Stimulated activated CD8-positive, alpha-beta memory T cell treated with anti-CD3 and anti-CD28 coated beads, Interleukin-4, amount 100 ng/mL, for 24 hours (primary cell): Measurements from ENCODE around the gene ARHGAP22.
"Not testable (repeated sequence)": the region's sequence is repeated elsewhere in the genome, so short reads cannot be mapped to it uniquely, and the experiment has no call there.

Experiments
- DNase-seq: peaks from one replicate; pipeline ENCODE4 v3.0.0-alpha.2; 2020; ENCODE audit warnings: low read depth

ARHGAP22 gene

DNA sequence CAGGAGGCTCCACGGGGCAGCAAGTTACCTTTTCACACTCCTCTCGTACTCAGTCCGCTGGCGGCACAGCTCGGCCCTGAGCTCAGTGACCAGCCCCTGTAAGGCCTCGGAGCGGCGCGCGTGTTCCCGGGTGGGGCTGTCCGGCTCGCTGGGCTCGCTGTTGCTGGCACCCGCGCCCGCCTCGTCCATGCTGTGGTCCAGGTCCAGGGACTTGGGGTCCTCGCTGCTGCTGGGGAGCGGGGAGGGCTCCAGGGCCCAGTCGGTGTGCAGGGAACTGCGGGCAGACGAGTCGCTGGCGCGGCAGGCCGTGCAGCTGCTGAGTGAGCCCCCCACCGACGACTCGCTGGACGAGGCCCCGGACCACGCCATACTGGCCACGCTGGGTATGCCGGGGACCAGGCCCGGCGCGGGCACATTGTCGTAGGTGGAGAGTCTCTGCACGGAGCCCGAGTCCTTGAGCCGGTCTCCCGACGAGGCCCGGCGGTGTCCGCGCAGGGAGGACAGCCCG lies 154.6 kb downstream of the ARHGAP22 start:
- no peak for DNase-seq

DNA sequence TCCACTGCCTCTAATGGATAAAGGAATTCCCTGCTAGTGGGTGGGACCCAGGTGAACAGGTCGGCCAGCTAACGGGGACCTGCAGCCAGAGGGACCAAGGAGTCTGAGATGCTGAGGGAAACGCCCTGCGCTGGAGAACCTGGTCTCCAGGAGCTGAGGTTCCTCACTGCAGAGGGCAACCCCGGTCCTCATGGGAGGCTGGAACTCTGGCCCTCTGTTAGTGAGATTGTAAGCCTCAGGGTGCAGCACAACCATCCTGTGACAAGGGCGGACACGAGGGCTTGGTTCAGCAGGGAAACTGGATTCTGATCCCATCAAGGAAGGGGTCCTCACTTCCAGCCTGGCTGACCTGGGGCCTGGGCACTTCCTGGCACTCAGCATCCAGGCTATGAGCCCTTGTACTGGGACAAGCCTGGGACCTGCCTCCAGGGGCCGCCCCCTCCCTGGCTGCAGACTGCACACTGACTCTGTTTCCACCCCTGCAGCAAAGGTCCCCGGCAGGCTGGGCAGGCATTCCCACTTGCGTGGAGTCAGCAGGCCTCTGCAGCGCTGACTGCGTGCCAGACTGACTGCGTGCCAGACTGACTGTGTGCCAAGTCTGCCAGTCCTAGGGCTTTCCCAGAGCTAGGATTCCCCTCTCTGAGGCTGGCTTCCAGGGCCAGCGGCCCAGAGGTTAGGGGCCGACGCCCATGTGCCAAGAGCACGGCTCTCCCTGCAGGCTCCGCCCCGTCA lies 155.2 kb downstream of the ARHGAP22 start:
- DNase-seq, result no peak

DNA sequence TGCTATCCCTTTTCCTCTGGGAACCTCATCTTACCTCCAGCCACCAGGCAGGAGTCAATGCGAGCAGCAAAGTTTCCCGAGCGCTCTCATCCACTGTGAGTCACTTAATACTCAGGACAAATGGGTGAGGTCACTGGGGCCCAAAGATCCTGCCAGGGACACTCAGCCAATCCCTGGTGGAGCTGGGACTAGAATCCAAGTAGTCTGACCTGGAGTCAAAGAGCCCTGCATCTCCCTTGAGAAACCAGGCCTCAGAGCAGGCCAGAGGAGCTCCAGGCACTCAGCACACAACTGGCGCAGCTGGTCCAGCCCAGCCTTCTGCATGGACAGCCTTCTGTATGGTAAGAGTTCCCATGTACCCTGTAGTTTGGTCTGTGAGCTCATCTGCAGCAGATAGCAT lies 156.1 kb downstream of the ARHGAP22 start:
- no peak for DNase-seq

DNA sequence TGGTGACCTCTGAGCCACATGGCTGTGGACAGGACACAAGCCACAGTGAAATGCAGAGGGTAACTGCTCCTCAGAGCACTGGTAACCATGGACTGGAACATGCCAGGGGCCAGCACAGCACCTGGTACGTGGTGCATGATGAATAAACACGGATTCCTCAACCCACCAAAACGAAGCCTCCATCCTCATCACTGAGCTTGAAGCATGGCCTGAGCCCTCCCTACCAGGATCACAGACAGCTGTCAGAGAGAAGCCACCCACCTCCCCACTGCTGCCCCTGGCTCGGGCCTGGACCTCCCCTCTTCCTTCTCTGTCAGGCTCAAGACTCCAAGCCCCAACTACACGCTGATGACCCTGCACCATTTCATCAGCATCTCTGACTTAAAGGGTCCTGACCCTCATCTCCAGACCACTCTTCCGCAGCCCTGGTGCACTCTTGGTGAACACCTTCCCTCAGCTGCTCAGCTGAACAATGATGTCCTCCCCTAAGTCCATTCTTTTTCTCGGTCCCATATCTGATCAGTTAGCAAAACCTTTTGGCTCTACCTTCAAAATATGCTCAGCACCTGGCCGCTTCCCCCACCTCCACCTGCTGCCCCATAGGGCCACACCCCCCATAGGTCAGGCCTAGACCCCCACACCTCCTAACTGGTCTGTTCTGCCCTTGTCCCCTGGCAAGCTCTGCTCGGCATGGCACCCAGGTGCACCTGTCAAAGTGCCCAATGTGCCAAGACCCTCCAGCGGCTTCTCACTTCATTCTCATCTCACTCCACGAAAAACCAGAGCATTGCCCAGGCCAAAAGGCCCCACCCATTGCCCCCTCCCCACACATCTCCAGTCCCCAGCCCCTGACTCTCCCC lies 157.3 kb downstream of the ARHGAP22 start:
- DNase-seq, result no peak

DNA sequence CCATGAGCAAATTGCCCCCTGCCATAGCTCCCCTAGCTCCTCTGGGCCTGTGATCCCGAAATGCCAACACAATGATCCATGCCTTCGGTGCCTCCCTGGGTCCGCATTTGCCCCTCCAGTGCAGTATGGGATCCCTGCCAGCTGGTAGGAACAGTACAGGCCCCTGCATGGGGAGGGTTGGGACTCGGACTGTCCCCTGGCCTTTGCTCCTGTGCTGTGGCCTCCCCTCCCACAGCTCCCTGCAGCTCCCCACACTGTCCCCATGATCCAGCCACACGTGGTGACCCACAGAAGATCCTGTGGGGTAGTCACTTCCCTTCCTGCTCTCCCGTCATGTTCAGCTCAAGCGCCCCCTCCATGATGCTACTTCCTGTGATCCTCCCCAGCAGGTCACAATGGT lies 158.1 kb downstream of the ARHGAP22 start:
- no peak for DNase-seq

- DNase-seq, result no peak
These were observed 158.9 kb downstream of the ARHGAP22 start for GRCh38 chr10:48445932-48446331.

- no peak for DNase-seq
These were observed 159.7 kb downstream of the ARHGAP22 start for GRCh38 chr10:48444861-48445841.

GRCh38 chr10:48444266-48444665 lies 160.6 kb downstream of the ARHGAP22 start:
- no peak for DNase-seq

- DNase-seq, result no peak
These were observed 162.1 kb downstream of the ARHGAP22 start for GRCh38 chr10:48442809-48443177.

GRCh38 chr10:48442090-48442808 lies 162.6 kb downstream of the ARHGAP22 start:
- no peak for DNase-seq

- no peak for DNase-seq
These were observed 164.1 kb downstream of the ARHGAP22 start for GRCh38 chr10:48440771-48441170.

- no peak for DNase-seq
These were observed 165.3 kb downstream of the ARHGAP22 start for GRCh38 chr10:48439581-48440041.

GRCh38 chr10:48439031-48439430 lies 165.8 kb downstream of the ARHGAP22 start:
- DNase-seq, result no peak

GRCh38 chr10:48437546-48437945 lies 167.3 kb downstream of the ARHGAP22 start:
- DNase-seq, result no peak

DNA sequence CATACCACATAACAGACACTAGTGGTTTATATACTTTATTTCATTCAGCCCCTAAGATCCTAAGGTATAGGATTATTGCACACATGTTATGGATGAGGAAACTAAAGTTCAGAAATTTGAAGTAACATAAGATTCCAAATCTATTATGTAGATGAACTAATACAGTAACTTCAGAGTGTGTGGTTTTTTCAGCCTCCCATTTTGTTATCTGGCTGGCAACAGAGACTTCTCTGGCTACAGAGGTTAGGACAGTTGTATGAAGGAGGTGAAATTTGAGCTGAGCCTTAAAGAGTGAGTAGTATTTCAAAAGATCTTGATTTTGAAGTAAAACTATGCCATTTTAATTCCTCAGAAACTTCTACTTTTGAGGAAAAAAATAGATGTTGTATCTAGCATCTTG lies 173.0 kb downstream of the ARHGAP22 start:
- no peak for DNase-seq

DNA sequence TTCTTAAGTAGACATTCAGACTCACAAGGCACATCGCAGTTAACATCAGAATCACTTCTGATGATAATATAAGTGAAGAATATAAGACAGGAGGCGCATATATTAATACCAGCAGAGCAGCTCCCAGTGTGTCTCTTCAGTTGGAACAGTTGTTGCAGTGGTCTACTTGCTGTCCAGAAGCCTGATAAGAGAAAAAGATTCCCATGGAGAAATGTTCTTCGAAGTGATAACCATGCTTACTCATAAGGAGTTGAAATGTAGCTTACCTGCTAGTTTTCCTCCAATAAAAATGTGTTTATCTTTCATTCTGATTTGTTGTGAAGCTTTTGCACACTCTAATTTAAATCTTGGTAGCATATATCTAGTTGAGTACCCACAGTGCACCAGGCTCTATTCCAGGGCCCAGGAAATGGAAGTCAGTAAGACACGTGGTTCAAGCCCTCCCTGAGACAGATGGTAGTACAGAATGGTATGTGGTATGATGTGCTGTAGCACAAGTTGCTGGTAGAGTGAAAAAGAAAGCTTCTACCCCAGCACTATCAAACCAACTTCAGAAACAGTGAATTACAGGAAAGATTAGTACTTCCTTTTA lies 174.4 kb downstream of the ARHGAP22 start:
- no peak for DNase-seq

- DNase-seq, result no peak
These were observed 175.6 kb downstream of the ARHGAP22 start for GRCh38 chr10:48429309-48429708.

- no peak for DNase-seq
These were observed 176.0 kb downstream of the ARHGAP22 start for GRCh38 chr10:48428896-48429295.

GRCh38 chr10:48423884-48424283 lies 181.0 kb downstream of the ARHGAP22 start:
- no peak for DNase-seq

- not testable (repeated sequence) for DNase-seq
These were observed 183.0 kb downstream of the ARHGAP22 start for GRCh38 chr10:48421862-48422261.

DNA sequence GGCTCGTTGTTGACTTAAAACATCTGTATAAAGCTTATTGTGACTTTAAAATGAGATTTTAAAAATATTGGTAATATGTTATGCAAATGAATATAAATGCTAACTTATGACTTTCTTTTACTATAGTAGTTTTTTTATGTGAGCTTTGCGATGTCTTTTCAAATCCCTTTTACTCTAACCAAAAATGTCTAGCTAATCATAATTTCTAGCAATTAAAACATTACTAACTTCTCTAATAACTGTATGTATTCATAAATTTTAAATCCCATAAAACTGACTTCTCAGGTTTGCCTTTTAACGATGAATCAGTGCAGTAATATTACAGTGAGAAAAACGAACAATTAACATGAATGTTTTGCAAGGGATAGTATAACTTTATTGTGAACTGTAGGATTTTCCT lies 185.2 kb downstream of the ARHGAP22 start:
- DNase-seq, result no peak
